ENCODE data around the gene LCE1C. TPM values are rescaled to one million over a fixed set of nuclear protein-coding genes. Genes with fewer than 3 reads are reported as not detected.

Gene LCE1C
- total RNA-seq, 2 experiments from 2014 or later, result not detected

GRCh38 chr1:152758636-152759035, 47.8 kb downstream of the LCE1C start:
- no peak for ATAC-seq
- H3K27me3 Mint-ChIP-seq, result peaks cover 14% of the 10 kb centered on the region

GRCh38 chr1:152757747-152758146, 48.7 kb downstream of the LCE1C start, which contains the start of gene KPRP:
Gene KPRP, plus strand, starts transcription at chr1:152758025. Its CDS starts 1,564 bp downstream, at chr1:152759589.
- H3K27ac Mint-ChIP-seq, result no peak within 1 kb of the TSS
- ChIA-PET CTCF (no interaction called here), POLR2A (no interaction called here)
- intact Hi-C loops (cut with DNase I, micrococcal nuclease), result no loop called here
- H3K4me1 Mint-ChIP-seq, result no peaks in the 10 kb centered on the region
- ATAC-seq, result no peak
- H3K36me3 Mint-ChIP-seq (ENCODE audit: low read depth), result no peaks in the 10 kb centered on the region
- H3K4me3 Mint-ChIP-seq, result no peak within 1 kb of the TSS
- no peak for DNase-seq
- H3K9me3 Mint-ChIP-seq (ENCODE audit: low read depth), result no peaks in the 10 kb centered on the region
- H3K27me3 Mint-ChIP-seq, result peaks cover 15% of the 10 kb centered on the region

More at GRCh38 chr1:152758636-152759035, 47.8 kb downstream of the LCE1C start:
- CTCF ChIA-PET, result no interaction called here
- no peak overlapping the region for H3K4me3 Mint-ChIP-seq
- H3K9me3 Mint-ChIP-seq (ENCODE audit: low read depth), result no peaks in the 10 kb centered on the region
- no peak overlapping the region for H3K27ac Mint-ChIP-seq
- no peaks in the 10 kb centered on the region for H3K36me3 Mint-ChIP-seq (ENCODE audit: low read depth)
- POLR2A ChIA-PET, result no interaction called here
- no peak for DNase-seq
- intact Hi-C loops (cut with DNase I, micrococcal nuclease), result no loop called here
- no peaks in the 10 kb centered on the region for H3K4me1 Mint-ChIP-seq

GRCh38 chr1:152756872-152757271, 49.6 kb downstream of the LCE1C start:
- Mint-ChIP-seq H3K9me3 (ENCODE audit: low read depth) (no peaks in the 10 kb centered on the region), H3K4me3 (no peak overlapping the region), H3K27ac (no peak overlapping the region), H3K36me3 (ENCODE audit: low read depth) (no peaks in the 10 kb centered on the region), H3K27me3 (peaks cover 20% of the 10 kb centered on the region), H3K4me1 (peaks cover 2% of the 10 kb centered on the region)
- intact Hi-C loops (cut with DNase I, micrococcal nuclease), result no loop called here
- ChIA-PET POLR2A (no interaction called here), CTCF (no interaction called here)
- ATAC-seq (no peak), DNase-seq (no peak)

Other genes starting within 250 kb of the LCE1C start
- not detected for gene LCE3E, start 239.9 kb downstream of the LCE1C start, total RNA-seq
- gene LCE3D, start 226.1 kb downstream of the LCE1C start, total RNA-seq, result not detected
- gene LCE3C, start 206.4 kb downstream of the LCE1C start, total RNA-seq, result not detected
- gene LCE3B, start 192.8 kb downstream of the LCE1C start, total RNA-seq, result not detected
- gene LCE3A, start 183.5 kb downstream of the LCE1C start, total RNA-seq, result not detected
- gene LCE2D, start 143.3 kb downstream of the LCE1C start, total RNA-seq, result not detected
- gene LCE2C, start 131.4 kb downstream of the LCE1C start, total RNA-seq, result not detected
- not detected for gene LCE2B, start 120.5 kb downstream of the LCE1C start, total RNA-seq
- gene LCE2A, start 108.3 kb downstream of the LCE1C start, total RNA-seq, result not detected
- not detected for gene LCE4A, start 98.5 kb downstream of the LCE1C start, total RNA-seq
- not detected for gene KPRP, start 48.6 kb downstream of the LCE1C start, total RNA-seq
- not detected for gene LCE1F, start 31.5 kb downstream of the LCE1C start, total RNA-seq
- not detected for gene LCE1E, start 20.4 kb downstream of the LCE1C start, total RNA-seq
- not detected for gene LCE1D, start 9.9 kb downstream of the LCE1C start, total RNA-seq
- not detected for gene LCE1B, start 5.3 kb upstream of the LCE1C start, total RNA-seq
- gene LCE1A, start 20.8 kb upstream of the LCE1C start, total RNA-seq, result not detected
- gene LCE6A, start 36.2 kb upstream of the LCE1C start, total RNA-seq, result not detected
- not detected for gene LCE7A, start 53.3 kb upstream of the LCE1C start, total RNA-seq
- not detected for gene SMCP, start 71.7 kb upstream of the LCE1C start, total RNA-seq
- under 1 TPM in 1 of 2 experiments, not detected in 1; 0.07 TPM for gene IVL, start 101.9 kb upstream of the LCE1C start, total RNA-seq
- not detected for gene SPRR5, start 140.6 kb upstream of the LCE1C start, total RNA-seq
- not detected for gene SPRR4, start 164.0 kb upstream of the LCE1C start, total RNA-seq
- not detected for gene SPRR1A, start 177.4 kb upstream of the LCE1C start, total RNA-seq
- not detected for gene SPRR3, start 195.1 kb upstream of the LCE1C start, total RNA-seq
- not detected for gene SPRR1B, start 224.6 kb upstream of the LCE1C start, total RNA-seq
- not detected for gene SPRR2D, start 234.5 kb upstream of the LCE1C start, total RNA-seq

Measured in activated CD4-positive, alpha-beta T cell treated with anti-CD3 and anti-CD28 coated beads for 36 hours (primary cell).